Small intestine (tissue), 7 donors: ENCODE measurements around the gene WDR4. TPM values are rescaled to one million over a fixed set of nuclear protein-coding genes. Genes with fewer than 3 reads are reported as not detected.
"Not testable (repeated sequence)": the region's sequence is repeated elsewhere in the genome, so short reads cannot be mapped to it uniquely, and the experiment has no call there.

Experiments
- DNase-seq, 2 donors: peaks; one replicate each; pipeline versions ENCODE4 v3.0.0 to v3.0.0-alpha.2; 2013
- FAIRE-seq: peaks from 2 replicates; lab custom pipeline; 2012; peaks lifted over from hg19 to GRCh38; lab: Jason Lieb, UNC
- H3K27ac ChIP-seq, 3 donors: one replicate each; pipeline ENCODE4 v1.5.1; 2013; ENCODE audit warnings: low read length in 2 of 3, mild to moderate bottlenecking in 2 of 3, control low read depth in 1 of 3, inconsistent platforms in 1 of 3, low read depth in 1 of 3, moderate library complexity in 1 of 3
- H3K27me3 ChIP-seq, 3 donors: one replicate each; pipeline ENCODE4 v1.6.1; 2013; ENCODE audit warnings: low read length in 3 of 3, inconsistent platforms in 1 of 3; ENCODE audit not compliant: control insufficient read depth in 3 of 3, insufficient read depth in 3 of 3
- H3K36me3 ChIP-seq, 3 donors: one replicate each; pipeline ENCODE4 v1.6.1; 2013; ENCODE audit warnings: low read length in 3 of 3, inconsistent platforms in 1 of 3, low read depth in 1 of 3, mild to moderate bottlenecking in 1 of 3, moderate library complexity in 1 of 3; ENCODE audit not compliant: control insufficient read depth in 3 of 3, insufficient read depth in 2 of 3
- H3K4me1 ChIP-seq, 3 donors: one replicate each; pipeline ENCODE4 v1.6.1; 2013; ENCODE audit warnings: low read length in 2 of 3, inconsistent platforms in 1 of 3, low read depth in 1 of 3, mild to moderate bottlenecking in 1 of 3, moderate library complexity in 1 of 3; ENCODE audit not compliant: control insufficient read depth in 3 of 3, insufficient read depth in 2 of 3
- H3K4me3 ChIP-seq, 3 donors: one replicate each; pipeline ENCODE4 v1.5.1; 2013; ENCODE audit warnings: low read length in 3 of 3, control low read depth in 1 of 3, inconsistent platforms in 1 of 3, low read depth in 1 of 3, mild to moderate bottlenecking in 1 of 3, moderate library complexity in 1 of 3
- H3K9me3 ChIP-seq, 2 donors: one replicate each; pipeline ENCODE4 v1.6.1; 2013; ENCODE audit warnings: low read depth in 1 of 2, low read length in 1 of 2; ENCODE audit not compliant: control insufficient read depth in 2 of 2, insufficient read depth in 1 of 2
- WGBS, 3 donors: extraction: QIAGEN DNeasy Blood & Tissue Kit; methylation state at CpG; one replicate each; pipeline ENCODE4 v1.1.7; 2013; 5-methylcytosine and 5-hydroxymethylcytosine counted together
- polyA plus RNA-seq, 4 donors: library from polyadenylated mRNA; stranded (reverse) in 3 of 4; unstranded in 1 of 4; fragments of 200-250 nt in 3 of 4; fragments of 120-200 nt in 1 of 4; gene quantifications; one replicate each; pipeline versions ENCODE4 v1.2.1 to v1.2.3, GENCODE V29; 2013
- donor health status: healthy with polysubstance abuse.
- donor health status: control.
- donor health status: control.
- donor health status: Bipolar disorder and iron deficiency.
- donor health status: healthy.

Gene WDR4
- polyA plus RNA-seq, 4 donors: 3.5 to 20.7 (median 7.0) TPM

GRCh38 chr21:42843056-42843455 lies 36.3 kb downstream of the WDR4 start:
- DNase-seq (no peak), FAIRE-seq (no peak)
- no peak overlapping the region for H3K27ac ChIP-seq
- 95 to 96% (median 95%) methylated on average over 14 of the region's 14 CpGs for WGBS, 3 donors
- H3K9me3 ChIP-seq: no peaks in the 10 kb centered on the region
- H3K4me1 ChIP-seq: no peaks in the 10 kb centered on the region
- H3K4me3 ChIP-seq: no peak overlapping the region
- H3K36me3 ChIP-seq: peaks cover 0 to 78% (median 16%) of the 10 kb centered on the region in 3 donors
- H3K27me3 ChIP-seq: no peaks in the 10 kb centered on the region

GRCh38 chr21:42841916-42842655 lies 37.3 kb downstream of the WDR4 start:
- not testable (repeated sequence) for FAIRE-seq, H3K4me1 ChIP-seq, H3K27me3 ChIP-seq, H3K9me3 ChIP-seq, H3K27ac ChIP-seq, DNase-seq, H3K4me3 ChIP-seq
- WGBS, 3 donors: 78 to 87% (median 81%) methylated on average over 11 to 16 of the region's 22 CpGs
- peaks cover 0 to 69% (median 15%) of the 10 kb centered on the region in 3 donors for H3K36me3 ChIP-seq

DNA sequence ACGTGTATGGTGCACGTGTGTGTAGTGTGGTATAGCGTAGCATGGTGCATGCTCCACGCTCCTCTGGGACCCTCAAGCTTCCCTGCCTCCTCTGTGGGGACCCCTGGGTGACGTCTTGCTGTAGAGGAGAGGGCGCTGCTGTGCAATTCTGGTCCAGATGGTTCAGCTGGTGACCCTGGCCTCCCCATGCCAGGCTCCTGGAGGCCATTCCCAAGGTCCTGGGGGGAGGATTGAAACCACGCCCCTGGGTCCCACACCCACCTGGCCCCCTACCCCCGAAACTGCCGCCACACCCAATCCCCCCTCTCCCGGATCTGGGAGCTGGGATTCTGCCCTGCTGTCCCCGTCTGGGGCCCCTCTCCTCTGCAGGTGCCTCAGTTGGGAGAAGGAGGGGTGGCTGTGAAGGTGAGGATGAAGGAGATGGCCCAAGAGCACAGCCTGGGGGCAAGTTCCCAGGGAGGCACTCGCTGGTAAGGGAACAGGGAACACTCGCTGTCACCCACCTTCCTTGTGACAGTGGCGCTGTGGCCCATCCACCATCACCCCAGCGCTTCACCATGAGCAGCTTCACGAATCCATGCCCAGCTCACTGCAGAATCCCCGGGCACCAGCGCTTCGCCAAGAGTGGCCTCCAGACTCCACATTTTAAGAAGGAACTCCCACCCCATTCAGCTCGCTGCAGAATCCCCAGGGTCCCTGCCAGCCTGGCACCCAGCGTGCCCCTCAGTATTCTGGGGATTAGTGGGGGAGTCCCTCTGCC lies 38.0 kb downstream of the WDR4 start:
- H3K36me3 ChIP-seq: peaks cover 0 to 68% (median 15%) of the 10 kb centered on the region in 3 donors
- no peaks in the 10 kb centered on the region for H3K27me3 ChIP-seq
- no peaks in the 10 kb centered on the region for H3K9me3 ChIP-seq
- FAIRE-seq (no peak), DNase-seq (no peak)
- H3K4me1 ChIP-seq: no peaks in the 10 kb centered on the region
- 86 to 96% (median 93%) methylated on average over 17 to 21 of the region's 21 CpGs for WGBS, 3 donors
- no peak overlapping the region for H3K4me3 ChIP-seq
- H3K27ac ChIP-seq: no peak overlapping the region

DNA sequence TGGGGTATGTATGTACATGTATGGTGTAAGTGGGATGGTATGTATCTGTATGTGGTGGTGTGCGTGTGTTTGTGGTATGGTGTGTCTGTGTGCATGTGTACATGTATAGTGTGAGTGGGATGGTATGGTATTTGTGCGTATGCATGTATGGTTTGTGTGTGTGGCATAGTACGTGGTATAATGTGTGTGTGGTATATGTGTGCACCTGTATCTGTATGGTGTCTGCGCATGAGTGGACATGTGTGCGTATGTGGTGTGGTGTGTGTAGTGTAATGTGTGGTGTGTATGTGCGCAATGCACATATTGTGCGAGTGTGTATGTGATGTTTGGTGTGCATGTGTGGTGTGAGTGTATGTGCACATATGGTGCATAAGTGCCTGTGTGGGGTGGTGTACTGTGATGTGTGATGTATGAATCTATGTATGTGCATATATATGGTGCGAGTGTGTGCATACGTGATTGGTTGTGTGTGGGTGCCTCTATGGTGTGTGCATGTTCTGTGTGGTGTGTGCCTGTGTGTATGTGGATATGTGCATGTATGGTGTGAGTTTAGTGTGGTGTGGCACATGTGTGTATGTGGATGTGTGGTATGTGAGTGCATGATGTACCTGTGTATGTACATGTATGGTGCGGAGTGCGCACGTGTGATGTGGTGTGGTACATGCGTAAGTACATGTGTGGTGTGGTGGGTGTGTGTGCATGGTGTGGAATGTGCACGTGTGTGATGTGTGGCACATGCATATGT lies 38.8 kb downstream of the WDR4 start:
- Histone ChIP-seq H3K4me1 (no peaks in the 10 kb centered on the region), H3K27ac (no peak overlapping the region), H3K4me3 (no peak overlapping the region), H3K9me3 (no peaks in the 10 kb centered on the region), H3K36me3 (peaks cover 0 to 62% (median 15%) of the 10 kb centered on the region in 3 donors), H3K27me3 (no peaks in the 10 kb centered on the region)
- WGBS, 3 donors: 94 to 96% (median 95%) methylated on average over 14 of the region's 14 CpGs
- DNase-seq (no peak), FAIRE-seq (no peak)

DNA sequence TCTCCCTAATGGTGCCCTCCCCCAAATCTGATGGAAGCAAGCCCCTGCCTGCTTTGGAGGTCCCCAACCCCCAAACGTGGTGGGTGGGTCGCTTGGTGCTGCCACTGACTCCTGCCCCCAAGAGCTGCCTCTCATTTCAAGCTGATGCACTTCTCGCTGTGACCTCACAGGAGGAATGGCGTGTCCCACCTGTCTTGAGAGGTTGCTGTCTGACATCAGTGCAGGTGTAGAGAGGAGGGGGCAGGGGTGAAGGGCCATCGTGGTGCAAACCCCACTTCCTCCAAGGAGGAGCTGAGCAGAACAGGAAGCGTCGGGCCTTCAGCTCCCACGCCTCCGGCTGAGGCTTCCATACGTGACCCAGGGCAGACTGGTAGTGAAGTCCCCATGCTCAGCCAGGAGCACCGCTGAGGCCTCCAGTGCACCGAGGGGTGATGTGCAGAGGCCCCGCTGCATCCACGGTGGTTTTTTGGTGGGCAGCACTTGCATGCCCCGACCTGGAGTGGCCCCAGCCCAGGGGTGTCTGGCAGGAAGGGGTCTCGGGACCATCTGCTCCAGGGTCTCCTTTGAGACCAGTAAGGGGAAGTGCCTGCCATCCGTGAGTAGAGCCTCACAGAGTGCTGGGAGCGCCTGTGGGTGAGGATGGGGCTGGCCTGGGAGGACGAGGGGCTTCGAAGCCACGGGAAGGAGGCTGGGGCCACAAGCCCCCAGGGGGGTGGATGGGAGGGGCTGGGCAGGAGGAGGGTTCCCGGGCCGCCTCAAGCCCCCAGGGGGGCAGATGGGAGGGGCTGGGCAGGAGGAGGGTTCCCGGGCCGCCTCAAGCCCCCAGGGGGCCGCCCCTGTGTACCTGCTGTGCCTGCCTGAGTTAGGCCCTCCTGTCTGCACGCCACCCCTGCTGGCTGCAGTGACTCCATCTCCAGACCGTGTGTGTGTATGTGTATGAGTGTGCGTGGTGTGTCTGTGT lies 39.8 kb downstream of the WDR4 start:
- H3K27me3 ChIP-seq: no peaks in the 10 kb centered on the region
- no peaks in the 10 kb centered on the region for H3K9me3 ChIP-seq
- H3K27ac ChIP-seq: no peak overlapping the region
- peaks cover 0 to 54% (median 11%) of the 10 kb centered on the region in 3 donors for H3K36me3 ChIP-seq
- H3K4me1 ChIP-seq: no peaks in the 10 kb centered on the region
- H3K4me3 ChIP-seq: no peak overlapping the region
- WGBS, 3 donors: 82 to 89% (median 87%) methylated on average over 26 to 29 of the region's 29 CpGs
- DNase-seq (no peak), FAIRE-seq (no peak)

DNA sequence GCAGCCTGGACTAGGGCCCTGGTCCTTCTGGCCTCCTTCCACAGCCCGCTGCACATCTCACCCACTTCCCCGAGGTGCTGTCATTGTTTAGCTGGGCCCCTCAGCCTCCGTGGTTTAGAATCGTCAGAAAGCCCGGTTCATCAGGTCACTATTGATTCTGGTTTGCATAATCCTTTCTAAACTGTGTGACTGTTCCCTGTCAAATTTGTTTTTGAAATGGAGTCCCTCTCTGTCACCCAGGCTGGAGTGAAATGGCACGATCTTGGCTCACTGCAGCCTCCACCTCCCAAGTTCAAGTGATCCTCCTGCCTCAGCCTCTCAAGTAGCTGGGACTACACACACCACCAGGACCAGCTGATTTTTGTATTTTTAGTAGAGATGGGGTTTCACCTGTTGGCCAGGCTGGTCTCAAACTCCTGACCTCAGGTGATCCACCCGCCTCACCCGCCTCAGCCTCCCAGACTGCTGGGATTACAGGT lies 41.1 kb downstream of the WDR4 start:
- not testable (repeated sequence) for H3K27ac ChIP-seq, DNase-seq, H3K4me3 ChIP-seq, H3K4me1 ChIP-seq, H3K9me3 ChIP-seq, H3K27me3 ChIP-seq, FAIRE-seq
- H3K36me3 ChIP-seq: peaks cover 0 to 45% (median 7%) of the 10 kb centered on the region in 3 donors
- 55 to 73% (median 58%) methylated on average over 8 of the region's 8 CpGs for WGBS, 3 donors

DNA sequence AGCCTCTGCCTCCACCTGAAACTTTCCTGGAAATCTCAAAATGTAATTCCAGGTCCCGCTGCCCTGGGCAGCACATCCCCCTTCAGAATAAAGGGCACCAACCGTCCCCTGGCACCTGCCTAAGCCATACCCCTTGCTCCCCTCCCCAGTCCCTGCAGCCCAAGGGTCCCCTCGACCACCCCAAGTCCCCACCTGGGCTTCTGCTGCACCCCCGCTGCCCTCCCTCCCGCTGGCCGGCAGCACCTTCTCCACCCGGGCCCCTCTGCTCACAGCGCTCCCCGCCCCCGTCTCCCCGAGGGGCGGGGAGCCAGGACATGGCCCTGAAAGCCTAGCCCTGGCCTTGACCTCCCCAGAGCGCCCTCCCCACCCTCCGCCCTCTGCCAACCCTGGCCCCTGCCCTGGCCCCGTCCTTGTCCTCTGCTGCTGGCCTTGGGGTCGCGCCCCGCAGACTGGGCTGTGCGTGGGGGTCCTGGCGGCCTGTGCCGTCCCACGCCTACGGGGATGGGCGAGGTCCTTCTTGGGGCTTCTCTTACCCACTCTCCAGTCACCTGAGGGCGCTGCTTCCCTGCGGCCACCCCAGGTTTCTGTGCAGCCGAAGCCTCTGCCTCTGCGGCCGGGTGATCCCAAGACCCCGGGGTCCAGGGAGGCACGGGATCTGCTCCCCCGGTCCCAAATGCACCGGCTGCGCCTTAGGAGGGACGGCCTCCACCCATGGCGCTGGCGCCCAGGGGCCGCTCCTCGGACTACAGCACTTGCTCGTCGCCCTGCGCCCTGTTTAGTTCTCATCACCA lies 41.7 kb downstream of the WDR4 start:
- H3K27me3 ChIP-seq: no peaks in the 10 kb centered on the region
- FAIRE-seq (no peak), DNase-seq (no peak)
- H3K4me1 ChIP-seq: no peaks in the 10 kb centered on the region
- WGBS, 3 donors: 40 to 71% (median 49%) methylated on average over 29 to 42 of the region's 42 CpGs
- H3K36me3 ChIP-seq: peaks cover 0 to 40% (median 6%) of the 10 kb centered on the region in 3 donors
- H3K4me3 ChIP-seq: no peak overlapping the region
- no peak overlapping the region for H3K27ac ChIP-seq
- H3K9me3 ChIP-seq: no peaks in the 10 kb centered on the region
